ENCODE results near the gene FBXO38. TPM values are rescaled to one million over a fixed set of nuclear protein-coding genes. Genes with fewer than 3 reads are reported as not detected.

The FBXO38 gene
- total RNA-seq, 1 donor from 2014 or later = 38.8 TPM

- H2AFZ ChIP-seq (ENCODE audit: low read depth, low read length) = no peak overlapping the region
- H3K36me3 ChIP-seq (ENCODE audit: insufficient read depth, low read length) = peaks cover 44% of the 10 kb centered on the region
- no peaks in the 10 kb centered on the region for H3K9me3 Mint-ChIP-seq (ENCODE audit: unreplicated experiment)
- H3K27ac ChIP-seq (ENCODE audit: low read depth, low read length) = no peak overlapping the region
- H3K4me3 ChIP-seq (ENCODE audit: insufficient read depth, low read depth, low read length) = no peak overlapping the region
- no peak overlapping the region for H3K4me3 Mint-ChIP-seq (ENCODE audit: unreplicated experiment)
- no peaks in the 10 kb centered on the region for H4K20me1 ChIP-seq (ENCODE audit: insufficient read depth, low read length)
- no peaks in the 10 kb centered on the region for H3K27me3 Mint-ChIP-seq (ENCODE audit: low read depth, unreplicated experiment)
- H3K27ac Mint-ChIP-seq (ENCODE audit: unreplicated experiment) = no peak overlapping the region
- FAIRE-seq (no peak), DNase-seq (ENCODE audit: low read depth) (no peak)
- no peaks in the 10 kb centered on the region for H3K9me3 ChIP-seq (ENCODE audit: insufficient read depth, low read depth, low read length)
- H3K4me2 ChIP-seq (ENCODE audit: low read length) = no peak overlapping the region
- no peaks in the 10 kb centered on the region for H3K27me3 ChIP-seq (ENCODE audit: insufficient read depth, low read length)
- H3K9ac ChIP-seq (ENCODE audit: low read length) = no peak overlapping the region
- H3K4me1 Mint-ChIP-seq (ENCODE audit: low read depth, unreplicated experiment) = no peaks in the 10 kb centered on the region
- H3K79me2 ChIP-seq (ENCODE audit: insufficient read depth, low read length) = no peaks in the 10 kb centered on the region
- H3K4me1 ChIP-seq (ENCODE audit: insufficient read depth, low read length) = no peaks in the 10 kb centered on the region
- peaks cover 10% of the 10 kb centered on the region for H3K36me3 Mint-ChIP-seq (ENCODE audit: low read depth, unreplicated experiment)
- TF ChIP-seq, protein P1, sequence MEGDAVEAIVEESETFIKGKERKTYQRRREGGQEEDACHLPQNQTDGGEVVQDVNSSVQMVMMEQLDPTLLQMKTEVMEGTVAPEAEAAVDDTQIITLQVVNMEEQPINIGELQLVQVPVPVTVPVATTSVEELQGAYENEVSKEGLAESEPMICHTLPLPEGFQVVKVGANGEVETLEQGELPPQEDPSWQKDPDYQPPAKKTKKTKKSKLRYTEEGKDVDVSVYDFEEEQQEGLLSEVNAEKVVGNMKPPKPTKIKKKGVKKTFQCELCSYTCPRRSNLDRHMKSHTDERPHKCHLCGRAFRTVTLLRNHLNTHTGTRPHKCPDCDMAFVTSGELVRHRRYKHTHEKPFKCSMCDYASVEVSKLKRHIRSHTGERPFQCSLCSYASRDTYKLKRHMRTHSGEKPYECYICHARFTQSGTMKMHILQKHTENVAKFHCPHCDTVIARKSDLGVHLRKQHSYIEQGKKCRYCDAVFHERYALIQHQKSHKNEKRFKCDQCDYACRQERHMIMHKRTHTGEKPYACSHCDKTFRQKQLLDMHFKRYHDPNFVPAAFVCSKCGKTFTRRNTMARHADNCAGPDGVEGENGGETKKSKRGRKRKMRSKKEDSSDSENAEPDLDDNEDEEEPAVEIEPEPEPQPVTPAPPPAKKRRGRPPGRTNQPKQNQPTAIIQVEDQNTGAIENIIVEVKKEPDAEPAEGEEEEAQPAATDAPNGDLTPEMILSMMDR (IDR thresholded peaks at IDR 0.05; ENCODE audit: insufficient read depth, low read depth, low read length) = no peak
- TF ChIP-seq EZH2 (IDR thresholded peaks at IDR 0.05; ENCODE audit: insufficient read depth, low read length) = no peak
These were observed 52.3 kb downstream of the FBXO38 start for GRCh38 chr5:148436029-148436428.

DNA sequence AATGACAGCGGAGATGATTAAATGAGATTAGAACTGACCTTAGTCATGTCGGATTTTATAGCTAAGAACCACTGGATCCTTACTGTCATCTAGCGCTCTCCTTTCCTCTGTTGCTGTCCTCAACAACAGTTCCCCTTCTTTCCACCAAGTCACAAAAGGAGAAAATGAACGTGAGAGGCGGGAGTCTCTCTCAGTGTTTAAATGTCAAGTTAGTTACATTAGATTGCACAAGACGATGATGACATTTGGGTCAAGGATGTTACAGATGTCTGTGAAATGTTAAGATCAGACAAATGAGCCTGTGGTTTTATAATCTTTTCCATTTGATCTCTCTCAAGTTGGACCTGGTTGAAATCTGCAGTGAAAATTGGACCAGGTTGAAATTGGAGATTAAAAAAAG, 53.5 kb downstream of the FBXO38 start:
- Histone ChIP-seq H3K9me3 (ENCODE audit: insufficient read depth, low read depth, low read length) (no peaks in the 10 kb centered on the region), H3K36me3 (ENCODE audit: insufficient read depth, low read length) (peaks cover 55% of the 10 kb centered on the region), H3K4me2 (ENCODE audit: low read length) (no peak overlapping the region), H3K79me2 (ENCODE audit: insufficient read depth, low read length) (no peaks in the 10 kb centered on the region), H4K20me1 (ENCODE audit: insufficient read depth, low read length) (no peaks in the 10 kb centered on the region), H2AFZ (ENCODE audit: low read depth, low read length) (no peak overlapping the region), H3K27ac (ENCODE audit: low read depth, low read length) (no peak overlapping the region), H3K27me3 (ENCODE audit: insufficient read depth, low read length) (no peaks in the 10 kb centered on the region), H3K4me3 (ENCODE audit: insufficient read depth, low read depth, low read length) (no peak overlapping the region), H3K4me1 (ENCODE audit: insufficient read depth, low read length) (no peaks in the 10 kb centered on the region), H3K9ac (ENCODE audit: low read length) (no peak overlapping the region)
- Mint-ChIP-seq H3K36me3 (ENCODE audit: low read depth, unreplicated experiment) (peaks cover 7% of the 10 kb centered on the region), H3K4me1 (ENCODE audit: low read depth, unreplicated experiment) (no peaks in the 10 kb centered on the region), H3K27me3 (ENCODE audit: low read depth, unreplicated experiment) (no peaks in the 10 kb centered on the region), H3K27ac (ENCODE audit: unreplicated experiment) (peak overlapping the region; percentile 23), H3K4me3 (ENCODE audit: unreplicated experiment) (no peak overlapping the region), H3K9me3 (ENCODE audit: unreplicated experiment) (no peaks in the 10 kb centered on the region)
- DNase-seq (ENCODE audit: low read depth) = no peak
- FAIRE-seq = no peak
- TF ChIP-seq EZH2 (IDR thresholded peaks at IDR 0.05; ENCODE audit: insufficient read depth, low read length) = no peak
- TF ChIP-seq, protein P1 (IDR thresholded peaks at IDR 0.05; ENCODE audit: insufficient read depth, low read depth, low read length) = no peak

GRCh38 chr5:148438933-148439332, 55.2 kb downstream of the FBXO38 start:
- TF ChIP-seq, protein P1 (IDR thresholded peaks at IDR 0.05; ENCODE audit: insufficient read depth, low read depth, low read length) = no peak
- TF ChIP-seq EZH2 (IDR thresholded peaks at IDR 0.05; ENCODE audit: insufficient read depth, low read length) = no peak
- no peaks in the 10 kb centered on the region for H3K4me1 Mint-ChIP-seq (ENCODE audit: low read depth, unreplicated experiment)
- no peak overlapping the region for H3K4me3 ChIP-seq (ENCODE audit: insufficient read depth, low read depth, low read length)
- H3K79me2 ChIP-seq (ENCODE audit: insufficient read depth, low read length) = no peaks in the 10 kb centered on the region
- no peaks in the 10 kb centered on the region for H3K4me1 ChIP-seq (ENCODE audit: insufficient read depth, low read length)
- H2AFZ ChIP-seq (ENCODE audit: low read depth, low read length) = no peak overlapping the region
- H3K9ac ChIP-seq (ENCODE audit: low read length) = no peak overlapping the region
- no peaks in the 10 kb centered on the region for H4K20me1 ChIP-seq (ENCODE audit: insufficient read depth, low read length)
- no peak overlapping the region for H3K4me3 Mint-ChIP-seq (ENCODE audit: unreplicated experiment)
- H3K27ac ChIP-seq (ENCODE audit: low read depth, low read length) = no peak overlapping the region
- H3K4me2 ChIP-seq (ENCODE audit: low read length) = no peak overlapping the region
- peaks cover 52% of the 10 kb centered on the region for H3K36me3 ChIP-seq (ENCODE audit: insufficient read depth, low read length)
- no peaks in the 10 kb centered on the region for H3K9me3 Mint-ChIP-seq (ENCODE audit: unreplicated experiment)
- H3K27ac Mint-ChIP-seq (ENCODE audit: unreplicated experiment) = no peak overlapping the region
- DNase-seq (ENCODE audit: low read depth) (no peak), FAIRE-seq (no peak)
- peaks cover 7% of the 10 kb centered on the region for H3K36me3 Mint-ChIP-seq (ENCODE audit: low read depth, unreplicated experiment)
- H3K27me3 ChIP-seq (ENCODE audit: insufficient read depth, low read length) = no peaks in the 10 kb centered on the region
- no peaks in the 10 kb centered on the region for H3K9me3 ChIP-seq (ENCODE audit: insufficient read depth, low read depth, low read length)
- no peaks in the 10 kb centered on the region for H3K27me3 Mint-ChIP-seq (ENCODE audit: low read depth, unreplicated experiment)
